ENCODE data around the gene ZNF789. TPM values are rescaled to one million over a fixed set of nuclear protein-coding genes. Genes with fewer than 3 reads are reported as not detected.

ZNF789 gene
- total and polyA plus RNA-seq, 4 experiments from 2014 or later: 7.6 to 21.2 (median 14.5) TPM

DNA sequence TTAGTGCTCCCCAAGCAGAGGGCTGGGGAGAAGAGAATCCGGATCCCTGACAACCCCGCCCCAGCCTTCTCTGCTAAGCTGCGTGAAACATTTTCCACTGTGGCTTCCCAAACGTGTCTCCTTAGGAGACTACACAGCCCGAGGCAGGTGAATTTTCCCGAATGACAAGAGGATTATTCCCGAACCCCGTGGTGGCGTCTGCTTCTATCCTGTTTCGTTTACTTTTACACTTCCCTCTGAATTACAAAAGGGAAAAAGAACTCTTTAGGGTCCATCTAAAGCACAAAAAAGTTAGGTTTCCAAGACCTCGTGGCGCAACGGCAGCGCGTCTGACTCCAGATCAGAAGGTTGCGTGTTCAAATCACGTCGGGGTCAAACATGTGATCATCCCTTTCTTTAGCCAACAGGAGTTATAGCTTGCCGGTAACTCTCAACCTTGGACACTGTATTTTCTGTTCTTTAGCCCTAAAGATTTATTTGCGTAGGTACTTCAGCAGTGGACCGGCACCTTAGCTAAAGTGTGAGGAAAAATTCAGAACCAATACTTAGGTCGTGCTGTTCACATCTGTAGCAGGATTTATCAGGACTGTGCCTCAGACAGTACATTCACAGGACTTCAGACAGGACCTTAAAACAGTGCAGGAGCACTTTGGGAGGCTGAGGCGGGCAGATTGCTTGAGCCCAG lies 3.2 kb upstream of the ZNF789 start:
- Histone ChIP-seq H3K27me3 (ENCODE audit: insufficient read depth, low read length) (no peaks in the 10 kb centered on the region), H3K27ac (ENCODE audit: low read depth, low read length) (no peak overlapping the region), H3K9me3 (ENCODE audit: control insufficient read depth in 1 of 2, low read length in 2 of 2) (no peaks in the 10 kb centered on the region), H3K4me3 (ENCODE audit: low read length in 2 of 2) (no peak overlapping the region), H3K4me1 (ENCODE audit: insufficient read depth, low read length) (peaks cover 29% of the 10 kb centered on the region), H3K36me3 (ENCODE audit: insufficient read depth, low read length) (no peaks in the 10 kb centered on the region)
- intact Hi-C loops (cut with micrococcal nuclease): loop anchor here (5.0 kb wide), 1 partner anchor 633 kb away; the partner anchor contains the start of genes AP4M1 and MCM7
- Mint-ChIP-seq H3K27ac (peak overlapping the region in 2 of 7 donors; percentile 47 to 77), H3K9me3 (no peaks in the 10 kb centered on the region), H3K4me1 (peaks cover 19 to 44% (median 29%) of the 10 kb centered on the region in 4 donors), H3K4me3 (peak overlapping the region in 2 of 8 donors; percentile 25 to 60), H3K36me3 (peaks cover 3 to 16% of the 10 kb centered on the region in 2 donors), H3K27me3 (no peaks in the 10 kb centered on the region)
- CTCF ChIA-PET (ENCODE audit: partially characterized antibody): no interaction called here
- no peak for DNase-seq
- POLR2A ChIA-PET (ENCODE audit: partially characterized antibody): interaction anchor here (1.0 to 1.7 kb wide), 2 partner anchors 31 to 89 kb away, joined by 3 to 7 read pairs; partner anchors contain the start of genes PTCD1 and ZNF655

DNA sequence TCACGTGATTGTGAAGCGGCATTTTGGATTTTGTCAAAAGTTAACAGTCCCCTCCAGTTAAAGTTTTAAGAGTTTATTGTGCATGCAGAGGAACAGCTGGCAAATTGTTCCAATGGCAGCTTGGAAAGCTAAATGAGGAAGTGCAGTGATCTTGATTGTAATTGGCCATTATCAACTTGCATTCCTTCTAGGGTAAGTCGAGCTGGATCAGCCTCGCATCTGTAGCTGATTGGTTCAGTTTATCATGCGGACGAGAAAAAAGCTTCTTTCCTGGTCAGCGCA lies 566 bp downstream of the ZNF789 start:
- Histone ChIP-seq H3K27me3 (ENCODE audit: insufficient read depth, low read length) (no peaks in the 10 kb centered on the region), H3K4me1 (ENCODE audit: insufficient read depth, low read length) (peaks cover 20% of the 10 kb centered on the region), H3K4me3 (ENCODE audit: low read length in 2 of 2) (peak overlapping the region; percentile 72 to 90), H3K9me3 (ENCODE audit: control insufficient read depth in 1 of 2, low read length in 2 of 2) (no peaks in the 10 kb centered on the region), H3K27ac (ENCODE audit: low read depth, low read length) (peak overlapping the region; percentile 80), H3K36me3 (ENCODE audit: insufficient read depth, low read length) (no peaks in the 10 kb centered on the region)
- Mint-ChIP-seq H3K9me3 (no peaks in the 10 kb centered on the region), H3K27me3 (no peaks in the 10 kb centered on the region), H3K36me3 (peaks cover 5 to 9% of the 10 kb centered on the region in 2 donors), H3K4me1 (peaks cover 21 to 54% (median 35%) of the 10 kb centered on the region in 4 donors), H3K4me3 (peak overlapping the region; percentile 92 to 99 (median 96)), H3K27ac (peak overlapping the region; percentile 66 to 96 (median 94))
- intact Hi-C loops (cut with micrococcal nuclease): loop anchor here (2.0 to 5.0 kb wide), 5 partner anchors 34 to 629 kb away; partner anchors contain the start of genes AP4M1, BUD31, CPSF4 and MCM7
- ChIA-PET CTCF (ENCODE audit: partially characterized antibody) (interaction anchor here (0.8 to 1.3 kb wide), 2 partner anchors 24 to 26 kb away, joined by 3 to 4 read pairs; partner anchors contain the start of gene ZNF394), POLR2A (ENCODE audit: partially characterized antibody) (interaction anchor here (0.8 to 2.1 kb wide), 7 partner anchors 12 to 108 kb away, joined by 3 to 25 read pairs (median 4); partner anchors contain the start of genes ZKSCAN5 and ZNF394)
- DNase-seq: peak in 2 of 5 donors; percentile 10 to 20

DNA sequence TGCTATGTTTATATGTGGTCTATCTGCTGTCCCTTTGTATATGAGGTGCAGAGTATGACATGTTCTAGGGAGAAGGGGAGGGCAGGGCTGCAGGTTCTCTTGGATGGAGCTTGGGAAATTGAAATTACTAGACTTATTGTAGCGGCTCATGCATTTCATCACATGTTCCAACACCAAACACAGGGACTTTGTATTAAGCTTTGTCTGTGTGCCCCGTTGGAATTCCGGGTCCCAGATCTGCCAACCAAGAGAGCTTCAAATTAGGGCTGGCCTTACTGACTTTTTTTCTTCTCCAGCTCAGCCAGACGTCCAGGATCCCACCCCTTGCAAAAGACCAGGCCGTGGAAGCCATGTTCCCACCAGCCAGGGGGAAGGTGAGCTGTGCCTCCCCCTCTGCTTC lies 3.4 kb downstream of the ZNF789 start:
- Mint-ChIP-seq H3K36me3 (peaks cover 5 to 20% of the 10 kb centered on the region in 2 donors), H3K9me3 (no peaks in the 10 kb centered on the region), H3K27me3 (no peaks in the 10 kb centered on the region), H3K27ac (peak overlapping the region in 1 of 7 donors; percentile 9), H3K4me3 (no peak overlapping the region), H3K4me1 (peaks cover 28 to 66% (median 46%) of the 10 kb centered on the region in 4 donors)
- peaks cover 34% of the 10 kb centered on the region for H3K4me1 ChIP-seq (ENCODE audit: insufficient read depth, low read length)
- H3K27ac ChIP-seq (ENCODE audit: low read depth, low read length): no peak overlapping the region
- POLR2A ChIA-PET (ENCODE audit: partially characterized antibody): interaction anchor here (0.9 to 1.9 kb wide), 4 partner anchors 22 to 101 kb away, joined by 4 to 11 read pairs (median 4); partner anchors contain the start of genes ARPC1B and ZNF394
- no peaks in the 10 kb centered on the region for H3K9me3 ChIP-seq (ENCODE audit: control insufficient read depth in 1 of 2, low read length in 2 of 2)
- no peaks in the 10 kb centered on the region for H3K27me3 ChIP-seq (ENCODE audit: insufficient read depth, low read length)
- H3K36me3 ChIP-seq (ENCODE audit: insufficient read depth, low read length): no peaks in the 10 kb centered on the region
- CTCF ChIA-PET (ENCODE audit: partially characterized antibody): interaction anchor here (1.1 kb wide), 1 partner anchor 22 kb away, joined by 3 read pairs; no protein-coding TSS in a partner anchor
- no peak overlapping the region for H3K4me3 ChIP-seq (ENCODE audit: low read length in 2 of 2)
- intact Hi-C loops (cut with micrococcal nuclease): no loop called here
- DNase-seq: no peak

DNA sequence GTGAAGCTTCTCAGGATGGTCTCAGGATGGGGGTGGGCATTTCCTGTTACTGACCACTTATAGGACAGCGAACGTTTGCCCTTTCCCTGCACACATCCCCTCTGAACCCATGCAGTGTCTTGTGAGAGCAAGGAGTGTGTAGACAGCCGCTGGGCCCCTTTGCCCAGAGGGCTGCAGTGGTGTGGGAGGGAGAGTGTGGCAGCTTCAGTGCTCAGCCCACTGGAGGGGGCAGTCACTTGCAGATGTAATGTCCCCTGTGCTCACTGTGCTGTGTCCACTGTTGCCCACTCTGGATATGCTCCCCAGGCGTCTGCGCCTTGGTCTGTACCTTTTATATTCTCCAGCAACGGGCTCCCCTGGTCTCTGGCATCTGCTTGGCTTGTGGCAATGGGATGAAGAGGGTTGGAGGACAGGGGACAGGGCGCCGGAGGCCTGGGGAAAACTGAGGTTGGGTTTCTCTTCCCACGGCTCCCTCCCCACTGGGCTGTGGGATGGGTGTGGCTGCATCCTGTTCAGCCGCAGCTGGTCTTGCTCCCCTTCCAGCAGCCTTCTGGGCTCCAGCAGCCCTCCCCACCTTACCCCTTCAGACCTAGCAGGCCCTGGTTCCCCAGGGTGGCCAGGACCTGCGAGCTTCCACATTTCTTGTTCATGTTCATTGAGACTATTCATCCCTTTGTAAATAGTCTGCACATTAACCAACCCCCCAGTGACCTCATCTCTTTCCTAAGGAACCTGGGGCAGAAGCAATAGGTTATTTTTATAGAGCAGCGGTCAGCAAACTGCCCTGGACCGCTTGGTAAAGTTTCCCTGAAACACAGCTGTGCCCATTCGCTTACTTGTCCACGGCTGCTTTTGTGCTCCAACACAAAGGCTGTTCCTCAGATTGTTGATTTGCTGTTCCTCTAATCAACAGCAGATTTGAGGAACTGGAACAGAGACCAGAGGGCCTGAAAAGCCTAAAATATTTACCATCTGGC lies 6.1 kb downstream of the ZNF789 start:
- Histone ChIP-seq H3K36me3 (ENCODE audit: insufficient read depth, low read length) (peaks cover under 1% of the 10 kb centered on the region), H3K27ac (ENCODE audit: low read depth, low read length) (peak overlapping the region; percentile 29), H3K9me3 (ENCODE audit: control insufficient read depth in 1 of 2, low read length in 2 of 2) (no peaks in the 10 kb centered on the region), H3K4me3 (ENCODE audit: low read length in 2 of 2) (no peak overlapping the region), H3K4me1 (ENCODE audit: insufficient read depth, low read length) (peaks cover 26% of the 10 kb centered on the region), H3K27me3 (ENCODE audit: insufficient read depth, low read length) (no peaks in the 10 kb centered on the region)
- Mint-ChIP-seq H3K36me3 (peaks cover 7 to 25% of the 10 kb centered on the region in 2 donors), H3K4me1 (peaks cover 18 to 48% (median 32%) of the 10 kb centered on the region in 4 donors), H3K4me3 (peak overlapping the region in 7 of 8 donors; percentile 32 to 75 (median 65)), H3K27ac (peak overlapping the region; percentile 67 to 86 (median 85)), H3K27me3 (no peaks in the 10 kb centered on the region), H3K9me3 (no peaks in the 10 kb centered on the region)
- intact Hi-C loops (cut with micrococcal nuclease): no loop called here
- ChIA-PET POLR2A (ENCODE audit: partially characterized antibody) (interaction anchor here (1.3 to 2.0 kb wide), 4 partner anchors 9 to 80 kb away, joined by 3 to 6 read pairs (median 4); partner anchors contain the start of genes ZNF394 and ZNF655), CTCF (ENCODE audit: partially characterized antibody) (no interaction called here)
- no peak for DNase-seq

DNA sequence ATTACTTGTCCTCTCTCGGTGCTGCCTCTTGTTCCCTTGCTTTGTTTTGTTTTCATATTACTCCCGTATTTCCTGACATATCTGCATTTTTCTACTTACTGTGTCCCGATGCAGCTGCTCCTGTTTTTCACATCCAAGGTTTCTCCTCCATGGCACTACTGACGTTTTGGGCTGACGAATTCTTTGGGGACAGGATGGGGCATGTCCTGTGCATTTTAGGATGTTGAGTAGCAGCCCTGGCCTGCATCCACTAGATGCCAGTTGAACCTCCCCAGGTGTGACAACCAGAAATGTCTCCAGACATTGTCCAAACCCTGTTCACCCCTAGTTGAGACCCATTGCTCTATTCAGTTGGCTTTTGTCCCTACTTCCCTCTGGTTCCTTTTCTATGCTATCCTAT lies 12.4 kb downstream of the ZNF789 start:
- H3K4me1 Mint-ChIP-seq: peaks cover 0 to 3% (median under 1%) of the 10 kb centered on the region in 4 donors

DNA sequence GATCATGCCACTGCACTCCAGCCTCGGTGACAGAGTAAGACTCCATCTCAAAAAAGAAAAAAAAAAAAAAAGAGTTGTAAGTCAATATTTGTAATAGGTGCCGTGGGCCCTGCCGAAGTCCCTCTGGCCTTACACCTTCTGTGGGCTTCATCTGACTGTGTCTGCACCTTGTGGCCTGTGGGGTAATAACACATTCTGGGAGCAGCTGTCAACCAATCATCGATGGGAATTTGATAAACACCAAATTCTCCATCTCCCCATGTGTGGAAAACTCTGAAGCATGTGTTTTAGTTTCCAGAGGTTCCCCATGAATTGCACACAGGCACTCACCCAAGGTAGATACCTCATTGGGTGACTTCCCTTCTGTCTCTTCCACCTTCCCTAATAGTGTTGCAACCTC lies 16.5 kb downstream of the ZNF789 start:
- peaks cover 39 to 46% of the 10 kb centered on the region in 2 donors for H3K36me3 Mint-ChIP-seq
- POLR2A ChIA-PET (ENCODE audit: partially characterized antibody): interaction anchor here (1.0 to 1.4 kb wide), 3 partner anchors 11 to 25 kb away, joined by 3 to 5 read pairs (median 3); partner anchors contain the start of gene ZNF394
- Histone ChIP-seq H3K27me3 (ENCODE audit: insufficient read depth, low read length) (no peaks in the 10 kb centered on the region), H3K4me1 (ENCODE audit: insufficient read depth, low read length) (no peaks in the 10 kb centered on the region), H3K27ac (ENCODE audit: low read depth, low read length) (no peak overlapping the region), H3K4me3 (ENCODE audit: low read length in 2 of 2) (no peak overlapping the region), H3K9me3 (ENCODE audit: control insufficient read depth in 1 of 2, low read length in 2 of 2) (peaks cover 6 to 10% of the 10 kb centered on the region in 2 donors), H3K36me3 (ENCODE audit: insufficient read depth, low read length) (peaks cover 22% of the 10 kb centered on the region)
- peaks cover 0 to 15% (median 12%) of the 10 kb centered on the region in 8 donors for H3K9me3 Mint-ChIP-seq
- no peaks in the 10 kb centered on the region for H3K27me3 Mint-ChIP-seq
- intact Hi-C loops (cut with micrococcal nuclease): no loop called here
- no peak for DNase-seq
- CTCF ChIA-PET (ENCODE audit: partially characterized antibody): no interaction called here
- no peak overlapping the region for H3K4me3 Mint-ChIP-seq
- H3K4me1 Mint-ChIP-seq: peaks cover 0 to 9% (median 6%) of the 10 kb centered on the region in 4 donors
- no peak overlapping the region for H3K27ac Mint-ChIP-seq

More for the DNA sequence above, 12.4 kb downstream of the ZNF789 start:
- Mint-ChIP-seq H3K27ac (no peak overlapping the region), H3K9me3 (no peaks in the 10 kb centered on the region), H3K36me3 (peaks cover 16 to 42% of the 10 kb centered on the region in 2 donors), H3K4me3 (no peak overlapping the region), H3K27me3 (no peaks in the 10 kb centered on the region)
- Histone ChIP-seq H3K9me3 (ENCODE audit: control insufficient read depth in 1 of 2, low read length in 2 of 2) (no peaks in the 10 kb centered on the region), H3K4me1 (ENCODE audit: insufficient read depth, low read length) (no peaks in the 10 kb centered on the region), H3K36me3 (ENCODE audit: insufficient read depth, low read length) (peaks cover 12% of the 10 kb centered on the region), H3K4me3 (ENCODE audit: low read length in 2 of 2) (no peak overlapping the region), H3K27ac (ENCODE audit: low read depth, low read length) (no peak overlapping the region), H3K27me3 (ENCODE audit: insufficient read depth, low read length) (no peaks in the 10 kb centered on the region)
- no peak for DNase-seq
- POLR2A ChIA-PET (ENCODE audit: partially characterized antibody): interaction anchor here (1.1 to 1.5 kb wide), 2 partner anchors 12 to 15 kb away, joined by 3 to 5 read pairs; partner anchors contain the start of gene ZNF394
- intact Hi-C loops (cut with micrococcal nuclease): no loop called here
- CTCF ChIA-PET (ENCODE audit: partially characterized antibody): no interaction called here

All from CD4-positive, alpha-beta memory T cell (primary cell).